KOPT-K1 (cell line): ENCODE data around the gene PGAP3.
A peak's percentile ranks its signal among the peaks of the same experiment; 100 is the strongest.

Source experiments
- H3K27ac ChIP-seq: fragments of 200-600 bp; sonication (generic); 2 replicates; pipeline ENCODE4 v1.5.1; 2016; ENCODE audit warnings: antibody characterized with exemption, mild to moderate bottlenecking, low read depth, low read length; ENCODE audit not compliant: poor library complexity, severe bottlenecking
- H3K36me3 ChIP-seq: fragments of 200-600 bp; sonication (generic); 2 replicates; pipeline ENCODE4 v1.5.1; 2017; ENCODE audit warnings: antibody characterized with exemption, mild to moderate bottlenecking, low read length, moderate library complexity; ENCODE audit not compliant: insufficient read depth
- H3K9me3 ChIP-seq: fragments of 200-600 bp; sonication (generic); 2 replicates; pipeline ENCODE4 v1.5.1; 2017; ENCODE audit warnings: antibody characterized with exemption, low read length, mild to moderate bottlenecking; ENCODE audit not compliant: insufficient read depth, poor library complexity, severe bottlenecking

The PGAP3 gene

DNA sequence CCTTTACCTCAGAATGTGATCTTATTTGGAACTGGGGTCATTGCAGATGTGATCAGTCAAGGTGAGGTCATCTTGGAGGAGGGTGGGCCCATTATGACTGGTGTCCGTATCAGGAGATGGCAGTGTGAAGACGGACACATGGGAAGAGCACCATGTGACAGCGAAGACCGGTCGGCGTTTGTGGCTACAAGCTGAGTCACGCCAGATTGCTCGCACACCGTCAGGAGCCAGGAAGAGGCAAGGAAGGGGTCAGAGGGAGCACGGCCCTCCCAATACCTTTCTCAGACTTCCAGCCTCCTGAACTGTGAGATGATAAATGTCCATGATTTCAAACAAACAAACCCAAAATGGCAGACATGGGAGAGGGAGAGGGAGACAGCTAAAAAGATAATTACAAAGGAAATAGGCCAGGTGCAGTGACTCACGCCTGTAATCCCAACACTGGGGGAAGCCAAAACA lies 37.7 kb downstream of the PGAP3 start:
- peaks cover 35% of the 10 kb centered on the region for H3K36me3 ChIP-seq
- H3K27ac ChIP-seq = no peak overlapping the region
- no peaks in the 10 kb centered on the region for H3K9me3 ChIP-seq

DNA sequence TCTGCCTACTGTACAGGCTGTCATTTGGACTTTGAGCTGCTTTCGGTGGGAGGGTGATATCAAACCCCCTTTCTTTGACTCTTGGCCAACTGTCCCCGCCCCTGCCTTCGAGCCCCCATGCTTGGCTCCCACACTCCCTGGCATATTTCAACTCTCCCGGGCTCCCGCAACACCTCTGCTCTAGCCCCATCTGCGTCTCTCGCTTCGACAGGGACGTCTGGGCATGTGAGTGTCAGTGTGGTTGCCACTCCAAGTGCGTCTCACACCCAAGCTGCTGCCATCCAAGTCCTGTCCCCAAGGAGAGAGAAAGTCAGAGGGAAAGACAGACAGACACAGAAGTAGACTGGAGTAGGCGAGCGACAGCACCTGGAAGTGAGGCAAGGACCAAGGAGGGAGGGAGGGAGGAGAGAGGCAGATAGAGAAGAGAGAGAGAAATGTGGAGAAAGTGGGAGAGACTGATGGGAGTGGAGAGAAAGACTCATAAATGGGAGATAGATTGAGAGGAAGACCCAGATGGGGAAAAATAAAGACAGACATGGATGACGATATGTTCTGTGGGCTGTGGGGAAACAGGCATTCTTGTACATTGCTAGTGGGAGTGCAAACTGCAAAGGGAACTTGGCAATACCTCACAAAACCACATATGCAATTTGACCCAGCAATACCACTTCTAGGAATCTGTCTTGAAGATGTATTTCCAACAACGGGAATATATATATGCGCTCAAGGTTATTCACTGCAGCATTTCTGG lies 39.1 kb downstream of the PGAP3 start:
- Histone ChIP-seq H3K36me3 (peaks cover 23% of the 10 kb centered on the region), H3K27ac (no peak overlapping the region), H3K9me3 (no peaks in the 10 kb centered on the region)

DNA sequence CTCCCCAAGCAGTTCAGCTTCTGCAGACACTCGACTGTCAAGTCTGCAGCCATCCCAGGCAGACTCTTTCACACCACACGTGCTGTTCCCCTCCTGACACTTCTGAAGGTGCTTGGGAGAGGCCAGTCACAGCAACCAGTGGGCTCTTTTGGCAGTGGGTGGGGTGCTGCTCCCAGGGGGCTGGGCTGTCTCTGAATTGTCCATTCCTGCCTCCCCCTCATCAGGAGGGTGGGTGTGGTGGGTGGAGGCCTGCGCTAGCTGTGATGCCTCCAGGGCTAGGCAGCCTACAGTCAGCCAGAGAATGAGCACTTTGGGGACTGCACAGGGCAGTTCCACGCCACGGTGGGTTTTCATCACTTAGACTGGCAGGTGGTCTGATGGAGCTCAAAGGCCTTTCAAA lies 40.6 kb downstream of the PGAP3 start:
- Histone ChIP-seq H3K9me3 (no peaks in the 10 kb centered on the region), H3K36me3 (peaks cover 17% of the 10 kb centered on the region), H3K27ac (no peak overlapping the region)

DNA sequence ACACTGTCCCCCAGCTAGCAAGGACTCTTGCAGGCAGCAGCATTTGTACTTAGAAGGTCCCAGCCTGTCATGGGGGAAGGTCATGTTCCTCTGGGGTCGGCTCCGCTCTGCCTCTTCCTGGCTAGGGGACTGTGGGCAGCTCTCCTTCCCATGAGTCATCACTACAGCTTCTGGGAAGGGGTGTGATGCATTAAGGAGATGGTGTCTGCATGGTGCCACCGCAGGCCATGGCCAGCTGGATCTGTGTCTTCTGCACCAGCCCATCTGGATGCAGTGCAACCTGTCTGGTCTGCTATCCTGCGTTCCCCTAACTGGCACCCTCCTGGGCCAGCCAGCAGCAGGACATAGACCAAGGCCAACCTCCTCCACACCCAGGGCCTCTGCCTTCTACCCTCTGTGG lies 44.6 kb downstream of the PGAP3 start:
- Histone ChIP-seq H3K27ac (no peak overlapping the region), H3K36me3 (peaks cover 18% of the 10 kb centered on the region; the same call in 1 of the 2 replicates), H3K9me3 (no peaks in the 10 kb centered on the region)

DNA sequence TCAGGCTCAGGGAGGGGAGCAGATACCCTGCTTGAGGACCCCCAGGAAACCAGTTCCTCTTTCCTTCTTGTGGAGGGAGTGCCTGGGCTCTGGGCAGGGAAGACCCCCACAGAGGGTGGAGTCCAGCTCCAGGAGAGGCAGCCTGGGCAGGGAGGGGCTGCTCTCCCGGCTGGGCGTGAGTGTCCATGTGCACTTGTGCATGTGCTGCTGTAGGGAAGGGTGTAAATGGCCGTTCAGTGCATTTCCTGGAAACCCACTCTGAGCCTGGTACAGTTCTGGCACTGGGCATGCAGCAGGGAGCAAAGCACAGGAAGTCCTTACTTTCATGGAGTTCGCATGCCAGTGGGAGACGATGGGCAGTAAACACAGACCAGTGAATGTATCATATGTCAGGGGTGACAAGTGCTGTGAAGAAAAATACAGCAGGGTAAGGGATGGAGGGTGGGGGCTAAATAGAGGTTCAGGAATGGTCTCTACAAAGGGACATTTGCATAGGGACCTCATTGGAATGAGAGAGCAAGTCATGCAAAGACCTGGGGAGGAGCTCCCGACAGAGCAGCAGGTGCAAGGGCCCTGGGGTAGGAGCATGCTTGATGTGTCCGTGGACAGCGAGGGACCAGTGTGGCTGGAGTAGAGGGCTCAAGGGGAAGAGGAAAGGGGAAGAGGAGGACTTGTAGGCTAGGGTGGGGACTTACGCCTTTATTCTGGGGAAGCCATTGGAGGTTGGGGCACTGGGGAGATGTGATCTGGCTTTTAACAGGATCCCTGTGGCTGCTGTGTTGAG lies 45.4 kb downstream of the PGAP3 start:
- Histone ChIP-seq H3K36me3 (peaks cover 18% of the 10 kb centered on the region; the same call in 1 of the 2 replicates), H3K9me3 (no peaks in the 10 kb centered on the region), H3K27ac (no peak overlapping the region)

DNA sequence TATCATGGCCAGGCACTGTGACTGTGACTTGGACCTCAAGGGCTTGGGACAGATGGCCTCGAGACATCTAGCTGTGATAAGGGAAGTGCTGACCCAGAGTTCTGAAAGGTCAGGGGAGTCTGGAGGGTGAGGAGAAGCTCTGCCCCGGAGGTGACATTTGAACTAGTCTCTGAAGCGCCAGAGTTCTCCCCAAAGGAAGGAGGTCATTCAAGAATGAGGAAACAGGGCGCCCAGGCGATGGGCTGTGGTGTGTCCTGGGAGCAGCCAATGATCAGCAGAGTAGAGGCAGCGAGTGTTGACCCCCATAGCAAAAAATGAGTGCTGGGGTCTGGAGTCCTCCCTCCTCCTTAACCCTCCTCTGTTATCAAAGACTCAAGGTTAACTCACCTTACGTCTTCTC lies 46.0 kb downstream of the PGAP3 start:
- H3K9me3 ChIP-seq = no peaks in the 10 kb centered on the region
- H3K36me3 ChIP-seq = peaks cover 18% of the 10 kb centered on the region; the same call in 1 of the 2 replicates
- no peak overlapping the region for H3K27ac ChIP-seq

DNA sequence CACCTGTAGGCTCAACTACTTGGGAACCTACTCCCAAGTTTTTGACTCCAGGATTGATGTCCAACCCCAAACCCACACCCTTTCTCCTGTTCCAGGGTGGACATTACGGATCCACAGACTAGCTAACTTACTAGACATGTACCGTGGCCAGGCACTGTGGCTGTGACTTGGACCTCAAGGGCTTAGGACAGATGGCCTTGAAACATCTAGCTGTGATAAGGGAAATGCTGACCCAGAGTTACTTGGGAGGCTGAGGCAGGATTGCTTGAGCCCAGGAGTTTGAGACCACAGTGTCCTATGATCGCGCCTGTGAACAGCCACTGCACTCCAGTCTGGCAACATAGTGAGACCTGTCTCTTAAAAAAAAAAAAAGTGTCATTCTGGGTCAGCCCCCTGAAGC lies 46.8 kb downstream of the PGAP3 start:
- Histone ChIP-seq H3K9me3 (no peaks in the 10 kb centered on the region), H3K36me3 (peaks cover 18% of the 10 kb centered on the region; the same call in 1 of the 2 replicates), H3K27ac (no peak overlapping the region)

DNA sequence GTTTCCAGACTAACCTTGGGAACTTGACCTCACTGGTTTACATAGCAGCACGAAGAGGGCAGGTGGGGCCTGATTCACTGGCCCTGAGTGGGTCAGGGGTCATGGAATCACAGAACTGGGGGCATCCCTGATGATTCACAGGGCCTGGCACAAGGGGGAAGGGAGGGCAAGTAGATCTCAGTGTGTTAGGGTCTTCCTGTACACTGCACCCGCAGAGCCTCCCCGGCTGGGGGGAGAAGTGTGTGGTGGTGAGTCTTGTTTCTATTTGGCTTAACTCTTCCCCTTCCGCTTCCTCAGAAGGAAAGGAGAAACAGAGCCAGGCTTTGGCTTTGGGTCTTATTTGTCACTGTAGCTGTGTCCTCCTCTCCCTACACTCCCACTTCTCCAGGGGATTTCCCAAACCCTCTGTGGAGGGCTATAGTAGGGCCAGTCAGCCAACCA lies 47.2 kb downstream of the PGAP3 start:
- H3K27ac ChIP-seq = no peak overlapping the region
- H3K36me3 ChIP-seq = peaks cover 18% of the 10 kb centered on the region; the same call in 1 of the 2 replicates
- no peaks in the 10 kb centered on the region for H3K9me3 ChIP-seq

DNA sequence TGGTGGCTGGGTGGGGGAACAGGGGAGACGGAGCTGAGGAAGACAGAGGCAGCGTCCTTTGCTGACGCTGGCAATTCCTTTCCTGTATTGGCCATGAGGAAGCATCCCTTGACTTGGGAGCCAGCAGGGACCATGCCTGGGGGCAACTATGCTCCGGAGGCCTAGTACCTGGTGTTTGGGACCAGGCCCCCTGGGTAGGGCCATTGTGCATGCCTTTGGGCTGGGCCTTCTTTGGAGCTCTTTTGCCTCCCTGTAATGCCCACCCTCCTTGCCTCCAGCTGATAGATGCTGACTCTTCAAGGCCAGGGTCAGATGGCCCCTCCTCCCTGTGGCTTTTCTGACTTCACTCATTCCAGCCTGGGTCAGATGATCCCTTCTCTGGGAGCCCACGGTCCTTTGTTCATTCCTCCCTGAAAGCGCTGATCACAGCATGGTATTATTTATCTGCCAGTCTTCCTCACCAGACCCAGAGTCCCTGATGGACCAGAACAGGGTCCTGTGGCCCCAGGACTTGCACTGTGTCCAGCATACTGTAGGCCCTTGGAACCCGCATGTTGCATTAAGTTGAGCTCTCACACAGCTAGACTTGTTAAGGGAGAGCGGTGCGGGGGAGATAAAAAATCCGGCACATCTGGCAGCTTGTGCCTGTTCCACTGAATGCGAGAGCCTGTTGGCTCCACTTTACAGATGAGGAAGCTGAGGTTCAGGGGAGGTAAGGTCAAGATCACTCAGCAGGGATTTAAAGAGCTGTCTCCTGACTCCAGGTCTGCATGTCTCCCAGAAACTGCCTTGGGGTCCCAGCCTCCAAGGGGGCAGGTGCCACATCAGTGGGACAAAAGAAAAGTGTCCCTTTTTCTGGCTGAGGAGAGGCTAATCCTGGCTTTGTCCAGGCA lies 48.0 kb downstream of the PGAP3 start:
- Histone ChIP-seq H3K9me3 (no peaks in the 10 kb centered on the region), H3K36me3 (peaks cover 15% of the 10 kb centered on the region; the same call in 1 of the 2 replicates), H3K27ac (no peak overlapping the region)

DNA sequence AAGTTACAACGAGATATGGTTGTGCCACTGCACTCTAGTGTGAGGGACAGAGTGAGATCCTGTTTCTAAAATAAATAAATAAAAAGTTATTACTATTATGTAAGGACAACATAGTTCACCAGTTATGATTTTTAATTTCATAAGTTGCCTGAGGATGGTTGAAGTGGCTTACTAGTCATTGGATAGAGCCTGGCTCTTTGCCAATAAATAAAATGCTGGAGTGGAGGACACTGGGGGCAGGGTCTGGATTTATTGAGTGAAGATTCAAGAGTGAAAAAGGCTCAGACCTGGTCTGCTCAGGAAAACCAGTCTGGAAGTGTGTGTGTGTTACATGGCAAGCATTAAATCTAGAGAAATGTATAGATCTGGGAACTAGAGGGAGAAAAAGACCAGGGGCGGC lies 48.8 kb downstream of the PGAP3 start:
- H3K9me3 ChIP-seq = no peaks in the 10 kb centered on the region
- no peak overlapping the region for H3K27ac ChIP-seq
- peaks cover 15% of the 10 kb centered on the region; the same call in 1 of the 2 replicates for H3K36me3 ChIP-seq

DNA sequence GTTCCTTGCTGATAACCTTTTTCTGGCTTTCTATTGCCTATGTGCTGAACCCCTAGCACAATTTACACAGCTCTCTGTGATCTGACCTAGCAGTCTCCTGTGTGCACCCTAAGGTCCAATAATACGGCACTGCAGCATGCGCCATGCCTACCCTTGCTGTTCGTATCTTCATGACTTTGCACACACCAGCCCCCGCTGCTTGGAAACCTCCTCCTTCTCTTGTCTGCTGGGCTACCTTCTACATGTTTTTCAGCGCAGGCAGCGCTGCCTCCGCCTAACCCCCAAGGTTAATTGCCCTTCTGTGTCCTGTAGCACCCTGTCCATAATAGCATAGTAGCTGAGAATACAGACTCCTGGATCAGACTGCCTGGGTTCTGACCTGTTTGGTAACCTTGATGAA lies 49.5 kb downstream of the PGAP3 start:
- H3K36me3 ChIP-seq = peaks cover 15% of the 10 kb centered on the region; the same call in 1 of the 2 replicates
- H3K9me3 ChIP-seq = no peaks in the 10 kb centered on the region
- peak overlapping the region; percentile 82 for H3K27ac ChIP-seq

DNA sequence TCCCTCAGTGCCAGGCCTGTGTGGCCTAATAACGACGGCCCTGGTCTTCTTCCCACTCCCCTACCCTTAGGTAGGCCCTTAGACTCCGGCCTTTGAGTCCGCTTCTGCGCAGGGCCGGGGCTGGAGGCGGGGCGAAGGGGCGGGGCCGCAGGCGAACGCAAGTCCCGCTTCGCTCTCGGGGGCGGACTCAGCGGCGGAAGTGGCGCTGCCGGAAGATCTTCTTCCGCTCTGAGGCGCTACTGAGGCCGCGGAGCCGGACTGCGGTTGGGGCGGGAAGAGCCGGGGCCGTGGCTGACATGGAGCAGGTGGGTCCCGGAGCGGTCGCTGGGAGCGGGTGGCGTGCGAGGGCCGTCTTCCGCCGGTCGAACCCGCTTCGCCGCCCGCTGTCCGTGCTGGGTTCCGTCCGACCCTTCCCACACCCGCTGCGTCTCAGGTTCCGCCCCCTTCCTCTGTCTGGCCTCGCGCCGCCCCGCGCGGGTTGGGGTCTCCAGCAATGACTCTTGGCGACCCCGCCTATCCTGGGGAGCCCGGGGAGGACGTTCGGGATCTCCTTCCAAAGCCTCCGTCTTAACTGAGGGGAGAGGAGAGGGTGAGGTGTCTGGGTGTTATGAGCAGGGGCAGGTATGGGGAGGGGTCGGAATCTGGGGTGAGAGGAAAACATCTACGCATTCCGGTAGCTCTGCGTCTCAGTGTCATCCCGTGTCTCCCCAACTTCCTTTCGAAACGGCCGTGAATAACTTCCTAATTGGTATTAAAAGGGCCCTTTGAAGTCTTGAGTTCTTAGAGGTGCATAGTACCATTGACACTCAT lies 50.7 kb downstream of the PGAP3 start, which contains the start of gene STARD3:
TSS of gene STARD3 (plus strand) at position 218 of the 810 bp plus-strand sequence. CDS start 16,388 bp downstream, outside the sequence.
- Histone ChIP-seq H3K9me3 (no peaks in the 10 kb centered on the region), H3K27ac (peak within 1 kb of the TSS; percentile 82), H3K36me3 (peaks cover 15% of the 10 kb centered on the region; the same call in 1 of the 2 replicates)

DNA sequence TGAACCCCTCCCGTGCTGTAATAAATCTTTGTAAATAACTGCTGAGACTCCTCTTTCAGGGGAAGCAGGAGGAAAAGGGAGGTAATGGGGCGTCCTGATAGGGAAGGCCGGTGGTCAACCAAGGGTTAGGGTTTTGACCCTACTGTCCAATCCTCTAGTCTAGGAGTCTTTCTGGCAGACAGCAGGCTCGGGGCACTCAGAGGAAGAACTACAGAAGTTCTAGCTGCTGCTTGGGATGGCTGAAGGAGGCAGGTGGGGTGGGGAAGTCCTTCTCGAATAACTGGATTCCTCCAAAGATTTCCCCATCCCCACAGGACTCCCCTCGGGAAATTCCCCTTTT lies 51.3 kb downstream of the PGAP3 start:
- peak overlapping the region; percentile 82 for H3K27ac ChIP-seq
- H3K9me3 ChIP-seq = no peaks in the 10 kb centered on the region
- peaks cover 15% of the 10 kb centered on the region; the same call in 1 of the 2 replicates for H3K36me3 ChIP-seq

DNA sequence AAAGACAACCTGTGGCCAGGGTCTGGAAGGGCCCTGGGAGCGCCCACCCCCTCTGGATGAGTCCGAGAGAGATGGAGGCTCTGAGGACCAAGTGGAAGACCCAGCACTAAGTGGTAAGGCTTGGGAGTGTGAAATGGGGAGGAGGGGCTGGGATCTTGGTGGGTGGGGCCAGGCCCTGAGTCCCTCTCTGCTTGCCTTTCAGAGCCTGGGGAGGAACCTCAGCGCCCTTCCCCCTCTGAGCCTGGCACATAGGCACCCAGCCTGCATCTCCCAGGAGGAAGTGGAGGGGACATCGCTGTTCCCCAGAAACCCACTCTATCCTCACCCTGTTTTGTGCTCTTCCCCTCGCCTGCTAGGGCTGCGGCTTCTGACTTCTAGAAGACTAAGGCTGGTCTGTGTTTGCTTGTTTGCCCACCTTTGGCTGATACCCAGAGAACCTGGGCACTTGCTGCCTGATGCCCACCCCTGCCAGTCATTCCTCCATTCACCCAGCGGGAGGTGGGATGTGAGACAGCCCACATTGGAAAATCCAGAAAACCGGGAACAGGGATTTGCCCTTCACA lies 52.2 kb downstream of the PGAP3 start:
- Histone ChIP-seq H3K27ac (peak overlapping the region; percentile 82), H3K36me3 (peaks cover 10% of the 10 kb centered on the region; the same call in 1 of the 2 replicates), H3K9me3 (no peaks in the 10 kb centered on the region)
